Left kidney (tissue), 2 donors: ENCODE data around the gene SEC24C. TPM values are rescaled to one million over a fixed set of nuclear protein-coding genes. Genes with fewer than 3 reads are reported as not detected.
"Not testable (repeated sequence)": the region's sequence is repeated elsewhere in the genome, so short reads cannot be mapped to it uniquely, and the experiment has no call there.

Experiments used
- DNase-seq: peaks from one replicate; pipeline ENCODE4 v3.0.0-alpha.2; 2013
- polyA plus RNA-seq: library from polyadenylated mRNA; unstranded; fragments of 120-200 nt; gene quantifications from one replicate; pipeline ENCODE4 v1.2.1, GENCODE V29; 2013; ENCODE audit not compliant: insufficient read length

The SEC24C gene
- polyA plus RNA-seq, 1 donor, result 70.2 TPM

DNA sequence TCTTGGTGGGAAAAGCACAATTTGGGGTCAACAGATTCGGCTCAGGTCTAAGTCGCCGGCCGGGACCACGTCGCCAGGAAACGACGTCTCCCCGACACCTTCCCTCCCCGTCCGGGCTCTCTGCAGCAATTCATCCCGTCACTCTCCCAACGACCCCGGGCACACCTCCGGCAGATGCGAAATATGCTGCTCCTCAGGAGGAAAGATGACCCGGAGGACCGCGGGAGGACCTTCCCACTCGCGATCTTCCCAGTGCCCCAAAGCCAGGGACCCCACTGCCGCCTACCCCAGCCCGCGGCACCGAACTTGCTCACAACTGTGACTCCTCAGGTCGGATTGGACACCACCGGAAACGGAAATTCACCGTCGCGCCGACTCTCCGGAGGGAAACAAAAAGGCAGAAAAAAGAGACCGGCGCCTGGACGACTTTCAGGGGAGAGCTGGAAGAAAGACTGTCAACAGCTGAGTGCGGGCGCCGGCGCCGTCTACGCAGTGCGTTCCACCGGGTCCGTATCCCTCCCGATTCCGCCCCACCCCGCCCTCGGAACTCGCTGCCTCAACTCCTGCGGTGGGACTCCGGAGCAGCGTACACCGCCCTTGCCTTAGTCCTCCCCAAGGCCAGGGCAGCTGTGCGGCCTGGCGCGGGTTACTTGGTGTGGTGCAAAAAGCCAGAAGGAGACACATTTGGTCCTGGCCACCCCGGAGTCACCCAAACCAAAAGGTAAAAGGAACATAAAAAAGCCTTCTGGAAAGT, 13.8 kb upstream of the SEC24C start:
- DNase-seq, result peak; percentile 93

DNA sequence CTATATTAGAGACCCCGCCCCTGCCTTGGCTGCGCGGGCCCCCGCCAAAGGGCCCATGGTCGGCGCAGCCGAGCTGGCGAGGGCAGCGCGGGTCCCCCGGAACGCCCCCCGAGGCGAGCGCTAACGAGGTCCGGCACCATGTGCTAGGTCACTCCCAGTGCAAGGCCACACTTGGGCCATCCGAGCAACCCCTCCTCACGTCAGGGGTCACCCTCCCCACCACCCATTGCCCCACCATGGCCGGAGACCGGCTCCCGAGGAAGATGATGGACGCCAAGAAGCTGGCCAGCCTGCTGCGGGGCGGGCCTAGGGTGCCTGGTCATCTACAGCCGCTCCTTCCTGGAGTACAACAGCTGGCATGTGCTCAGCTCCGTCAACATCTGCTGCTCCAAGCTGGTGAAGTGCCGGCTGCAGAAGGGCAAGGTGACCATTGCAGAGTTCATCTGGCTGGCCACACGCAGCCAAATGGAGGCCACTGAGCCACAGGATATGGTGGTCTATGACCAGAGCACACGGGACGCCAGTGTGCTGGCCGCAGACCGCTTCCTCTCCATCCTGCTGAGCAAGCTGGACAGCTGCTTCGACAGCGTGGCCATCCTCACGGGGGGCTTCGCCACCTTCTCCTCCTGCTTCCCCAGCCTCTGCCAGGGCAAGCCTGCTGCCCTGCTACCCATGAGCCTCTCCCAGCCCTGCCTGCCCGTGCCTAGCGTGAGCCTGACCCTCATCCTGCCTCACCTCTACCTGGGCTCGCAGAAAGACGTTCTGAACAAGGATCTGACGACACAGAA, 12.4 kb upstream of the SEC24C start:
- DNase-seq, result no peak

DNA sequence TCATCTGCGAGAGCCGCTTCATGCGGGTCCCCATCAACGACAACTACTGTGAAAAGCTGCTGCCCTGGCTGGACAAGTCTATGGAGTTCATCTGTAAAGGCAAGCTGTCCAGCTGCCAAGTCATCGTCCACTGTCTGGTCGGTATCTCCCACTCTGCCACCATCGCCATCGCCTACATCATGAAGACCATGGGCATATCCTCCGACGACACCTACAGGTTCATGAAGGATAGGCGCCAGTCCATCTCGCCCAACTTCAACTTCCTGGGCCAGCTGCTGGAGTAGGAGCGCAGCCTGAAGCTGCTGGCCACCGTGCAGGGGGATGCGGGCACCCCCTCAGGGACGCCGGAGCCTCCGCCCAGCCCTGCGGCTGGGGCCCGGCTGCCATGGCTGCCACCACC, 11.7 kb upstream of the SEC24C start:
- no peak for DNase-seq

DNA sequence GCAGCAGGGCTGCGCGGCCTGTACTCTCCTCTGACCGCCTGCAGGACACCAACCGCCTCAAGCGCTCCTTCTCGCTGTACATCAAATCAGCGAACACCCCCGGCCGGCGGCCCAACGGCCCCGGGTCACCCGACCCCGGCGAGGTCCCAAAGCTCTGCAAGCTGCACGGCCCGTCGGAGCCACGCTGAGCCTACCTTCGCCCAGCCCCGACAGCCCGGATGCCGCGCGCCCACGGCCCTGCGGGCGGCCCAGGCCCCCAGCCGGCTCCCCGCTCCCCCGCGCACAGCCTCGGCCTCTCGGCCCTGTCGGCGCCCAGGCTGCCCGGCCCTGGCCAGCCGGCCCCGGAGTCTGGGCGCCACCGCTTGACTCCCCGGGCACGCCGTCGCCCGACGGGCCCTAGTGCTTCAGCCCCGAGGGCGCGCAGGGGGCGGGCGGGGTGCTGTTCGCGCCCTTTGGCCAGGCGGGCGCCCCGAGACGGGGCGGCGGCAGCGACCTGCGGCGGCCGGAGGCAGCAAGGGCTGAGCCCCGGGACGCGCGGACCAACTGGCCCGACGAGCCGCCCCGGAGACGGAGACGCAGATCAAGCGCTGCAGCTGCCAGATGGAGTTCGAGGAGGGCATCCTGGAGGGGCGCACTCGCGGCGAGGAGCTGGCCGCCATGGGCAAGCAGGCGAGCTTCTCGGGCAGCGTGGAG, 11.1 kb upstream of the SEC24C start:
- no peak for DNase-seq

DNA sequence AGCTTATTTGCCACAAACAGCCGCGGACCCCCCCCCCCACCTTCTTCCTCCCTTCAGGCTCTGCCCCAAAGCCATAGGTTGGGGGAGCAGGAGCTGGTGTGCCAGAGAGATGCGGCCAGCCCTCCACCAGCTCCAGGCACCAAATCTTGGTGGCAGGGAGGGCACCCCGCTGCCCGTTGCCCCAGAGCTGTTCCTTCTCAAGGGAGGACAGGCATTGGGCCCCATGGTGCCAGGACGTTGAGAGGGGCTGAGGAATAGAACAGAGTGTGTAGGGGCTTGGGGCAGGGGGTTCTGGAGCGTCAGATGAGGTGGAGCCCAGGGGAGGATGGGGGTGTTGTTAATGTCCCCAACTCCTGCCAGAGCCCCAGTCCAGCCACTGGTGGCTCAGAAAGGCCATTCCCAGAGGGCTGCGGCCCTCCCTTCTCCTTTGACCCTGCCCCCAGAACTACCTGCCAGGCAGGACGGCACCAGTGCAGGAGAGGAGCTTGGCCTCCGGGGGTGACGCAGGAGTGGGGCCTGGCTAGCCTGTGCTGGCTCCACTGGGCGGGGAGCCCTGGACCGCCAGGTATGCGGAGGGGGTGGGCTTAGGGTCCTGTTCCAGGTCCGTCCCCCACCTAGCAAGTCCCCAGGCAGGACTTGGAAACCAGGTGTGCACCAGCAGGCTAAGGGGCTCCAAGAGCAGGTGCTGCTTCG, 10.0 kb upstream of the SEC24C start:
- no peak for DNase-seq

DNA sequence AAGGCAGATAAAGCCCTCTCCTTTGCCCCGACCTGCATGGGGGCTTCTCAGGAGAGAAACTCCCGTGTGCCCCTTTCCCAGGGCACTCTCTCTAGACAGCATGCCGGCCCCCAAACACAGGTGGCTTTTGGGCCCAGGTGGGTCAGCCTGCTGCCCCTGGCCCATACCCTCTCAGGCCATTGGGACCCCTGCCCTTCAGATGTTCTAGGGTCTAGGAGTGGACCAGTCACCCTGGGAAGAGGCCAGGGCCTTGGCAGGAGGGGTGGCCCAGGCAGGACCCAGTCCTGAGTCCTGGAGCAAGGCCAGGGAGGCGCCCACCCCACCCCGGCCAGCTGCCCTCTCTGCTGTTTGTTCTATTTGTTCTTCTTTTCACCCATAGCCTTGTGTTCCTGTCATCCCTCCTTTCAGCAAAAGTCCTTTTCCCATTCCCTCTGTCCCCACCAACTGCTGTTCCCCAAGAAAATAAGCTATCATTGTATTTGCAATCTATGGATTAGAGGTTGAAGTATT, 9.3 kb upstream of the SEC24C start:
- no peak for DNase-seq

DNA sequence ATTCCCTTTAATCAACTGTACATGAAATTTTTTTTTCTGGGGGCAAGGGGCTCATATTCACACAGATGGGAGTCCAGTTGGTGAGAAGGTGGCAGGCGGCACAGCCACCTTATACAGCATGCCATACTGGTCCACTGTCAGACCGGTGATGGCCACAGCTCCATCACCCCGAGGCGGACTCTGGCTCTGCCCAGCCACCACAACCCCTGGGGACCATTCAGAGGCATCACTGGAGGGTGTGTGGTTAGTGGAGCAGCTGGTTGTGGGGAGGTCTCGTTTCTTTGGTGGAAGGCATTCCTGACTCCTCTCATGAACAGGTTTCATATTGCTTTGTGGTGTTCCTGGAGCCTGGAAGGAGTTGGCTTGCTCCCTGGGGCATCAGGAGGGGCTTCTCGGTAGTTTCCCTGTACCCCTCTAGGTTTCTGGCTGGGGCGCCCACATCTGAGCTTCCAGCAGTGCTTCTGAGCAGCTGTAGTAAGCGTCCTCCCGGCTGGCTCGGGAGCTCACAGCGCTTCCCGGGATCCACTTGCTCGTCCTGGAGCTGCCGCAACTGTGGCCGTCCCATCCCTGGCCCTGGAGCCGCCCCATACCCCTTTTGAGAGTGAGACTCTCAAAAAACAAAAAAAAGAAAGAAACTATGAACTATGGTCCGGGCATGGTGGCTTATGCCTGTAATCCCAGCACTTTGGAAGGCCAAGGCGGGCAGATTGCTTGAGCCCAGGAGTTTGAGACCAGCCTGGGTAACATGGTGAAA, 3.5 kb upstream of the SEC24C start:
- DNase-seq, result not testable (repeated sequence)

DNA sequence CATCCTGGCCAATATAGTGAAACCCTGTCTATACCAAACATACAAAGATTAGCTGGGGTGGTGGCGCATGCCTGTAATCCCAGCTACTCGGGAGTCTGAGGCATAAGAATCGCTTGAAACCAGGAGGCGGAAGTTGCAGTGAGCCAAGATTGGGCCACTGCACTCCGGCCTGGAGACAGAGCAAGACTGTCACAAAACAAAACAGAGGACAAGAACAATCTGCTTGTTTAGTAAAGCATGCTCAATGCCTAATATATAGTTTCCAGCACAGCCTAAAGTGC, 1.8 kb upstream of the SEC24C start:
- DNase-seq, result no peak

DNA sequence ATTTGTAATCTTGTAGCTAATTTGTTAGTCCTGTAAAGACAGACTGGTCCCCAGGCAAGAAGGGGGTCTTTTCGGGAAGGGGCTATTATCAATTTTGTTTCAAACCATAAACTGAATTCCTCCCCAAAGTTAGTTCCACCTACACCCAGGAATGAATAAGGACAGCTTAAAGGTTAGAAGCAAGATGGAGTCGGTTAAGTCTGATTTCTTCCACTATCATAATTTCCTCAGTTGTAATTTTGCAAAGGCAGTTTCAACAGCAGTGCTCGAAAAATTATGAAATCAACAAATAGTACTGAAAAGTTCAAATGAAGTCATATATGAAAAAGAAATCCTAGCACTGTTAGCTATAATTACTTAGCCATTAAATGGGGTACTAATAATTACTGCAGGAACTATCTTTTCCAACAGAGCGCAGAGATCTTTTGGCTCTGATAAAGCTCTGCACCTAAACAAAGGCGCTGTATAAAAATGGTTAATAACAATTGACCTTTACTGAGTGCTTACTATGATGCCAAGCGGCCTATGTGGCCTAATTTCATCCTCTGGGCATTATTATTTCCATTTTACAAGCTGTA, 756 bp upstream of the SEC24C start:
- no peak for DNase-seq

DNA sequence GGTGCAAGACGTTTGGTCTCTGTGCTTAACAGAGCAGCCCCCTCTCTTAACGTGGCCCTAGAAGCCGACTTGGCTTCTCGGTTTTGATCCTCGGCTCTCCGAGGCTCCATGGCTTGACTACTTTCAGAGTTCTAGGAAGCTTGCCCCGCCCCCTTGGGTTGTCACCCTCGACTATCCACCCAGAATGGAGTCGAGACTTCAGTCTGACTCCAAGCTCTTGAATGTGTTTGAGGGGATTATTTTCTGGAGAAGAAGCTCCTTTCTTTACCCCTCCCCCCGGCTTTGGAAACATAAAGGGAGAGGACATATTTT, 448 bp downstream of the SEC24C start:
- no peak for DNase-seq

DNA sequence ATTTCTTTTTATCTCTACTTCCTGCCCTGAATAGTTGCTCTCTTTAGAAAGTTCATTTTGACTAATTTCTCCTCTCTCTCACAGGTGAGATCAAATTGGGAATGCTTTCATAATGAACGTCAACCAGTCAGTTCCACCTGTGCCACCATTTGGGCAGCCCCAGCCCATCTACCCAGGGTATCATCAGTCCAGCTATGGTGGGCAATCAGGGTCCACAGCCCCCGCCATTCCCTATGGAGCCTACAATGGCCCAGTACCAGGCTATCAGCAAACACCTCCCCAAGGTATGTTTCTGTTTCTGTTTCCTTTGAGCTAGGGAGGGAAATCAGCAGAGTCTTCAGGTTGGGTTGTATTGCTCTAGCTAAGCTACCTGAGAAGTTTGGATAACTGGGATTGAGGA, 2.5 kb downstream of the SEC24C start:
- no peak for DNase-seq

DNA sequence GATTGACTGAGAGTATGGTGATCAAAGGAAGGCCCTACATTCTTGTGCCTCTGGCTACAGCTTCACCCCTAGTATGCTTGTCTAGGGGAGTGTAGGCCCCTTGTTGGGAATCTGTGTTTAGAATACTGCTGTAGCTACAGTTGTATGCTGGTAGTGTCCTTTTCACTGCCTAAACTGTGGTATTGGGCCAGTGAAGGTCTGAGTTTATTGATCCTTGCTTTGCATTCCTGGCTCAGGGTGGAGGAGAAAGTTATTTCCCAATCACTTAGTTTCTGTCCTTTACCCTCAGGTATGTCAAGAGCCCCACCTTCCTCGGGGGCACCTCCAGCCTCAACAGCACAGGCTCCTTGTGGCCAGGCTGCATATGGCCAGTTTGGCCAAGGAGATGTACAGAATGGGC, 6.6 kb downstream of the SEC24C start:
- no peak for DNase-seq

DNA sequence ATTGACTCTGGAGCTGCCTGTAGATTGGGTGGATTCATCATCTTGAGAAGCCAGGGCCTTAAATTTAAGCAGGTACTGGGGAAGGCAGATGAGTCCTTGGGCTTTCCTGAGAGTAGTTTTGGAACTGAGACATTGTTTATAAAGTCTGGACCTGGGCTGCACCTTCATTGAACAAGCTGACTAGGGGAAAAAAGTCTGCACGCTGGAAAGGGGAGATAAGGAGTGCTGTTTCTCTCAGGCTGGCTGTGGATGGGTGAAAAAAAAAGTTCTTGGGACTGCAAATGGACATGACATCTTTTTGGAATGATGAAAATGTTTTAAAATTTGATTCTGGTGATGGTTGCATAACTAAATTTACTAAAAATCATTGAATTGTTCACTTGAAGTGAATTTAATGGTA, 12.0 kb downstream of the SEC24C start:
- DNase-seq, result no peak

DNA sequence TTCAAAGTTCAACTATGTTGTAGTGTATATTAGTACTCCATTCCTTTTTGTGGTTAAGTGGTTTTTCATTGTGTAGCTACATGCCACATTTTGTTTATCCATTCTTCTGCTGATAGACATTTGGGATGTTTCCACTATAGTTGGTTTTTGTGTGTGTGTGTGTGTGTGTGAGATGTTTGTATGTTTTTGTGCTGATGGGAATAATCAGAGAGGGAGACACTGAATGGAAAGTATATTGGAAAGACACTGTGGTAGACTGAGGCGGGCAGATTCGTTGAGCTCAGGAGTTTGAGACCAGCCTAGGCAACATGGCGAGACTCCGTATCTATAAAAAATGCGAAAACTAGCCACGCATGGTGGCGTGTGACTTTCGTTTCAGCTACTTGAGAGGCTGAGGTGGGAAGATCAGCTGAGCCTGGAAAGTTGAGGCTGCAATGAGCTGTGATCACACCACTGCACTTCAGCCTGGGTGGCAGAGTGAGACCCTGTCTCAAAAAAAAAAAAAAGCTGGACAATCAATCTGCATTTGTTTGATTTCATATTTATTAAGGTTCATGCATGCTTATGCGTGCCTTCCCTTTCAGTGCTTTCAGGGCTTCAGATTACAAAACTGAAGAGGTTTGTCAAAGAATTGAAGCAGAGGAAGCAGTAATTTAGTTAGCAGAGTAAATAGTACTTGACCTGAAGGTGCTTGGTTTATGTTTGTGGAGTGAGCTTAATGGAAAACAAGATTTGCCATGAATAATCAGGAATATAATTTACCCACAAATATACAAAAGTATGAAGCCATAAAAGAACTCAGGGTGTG, 14.7 kb downstream of the SEC24C start:
- DNase-seq, result no peak

DNA sequence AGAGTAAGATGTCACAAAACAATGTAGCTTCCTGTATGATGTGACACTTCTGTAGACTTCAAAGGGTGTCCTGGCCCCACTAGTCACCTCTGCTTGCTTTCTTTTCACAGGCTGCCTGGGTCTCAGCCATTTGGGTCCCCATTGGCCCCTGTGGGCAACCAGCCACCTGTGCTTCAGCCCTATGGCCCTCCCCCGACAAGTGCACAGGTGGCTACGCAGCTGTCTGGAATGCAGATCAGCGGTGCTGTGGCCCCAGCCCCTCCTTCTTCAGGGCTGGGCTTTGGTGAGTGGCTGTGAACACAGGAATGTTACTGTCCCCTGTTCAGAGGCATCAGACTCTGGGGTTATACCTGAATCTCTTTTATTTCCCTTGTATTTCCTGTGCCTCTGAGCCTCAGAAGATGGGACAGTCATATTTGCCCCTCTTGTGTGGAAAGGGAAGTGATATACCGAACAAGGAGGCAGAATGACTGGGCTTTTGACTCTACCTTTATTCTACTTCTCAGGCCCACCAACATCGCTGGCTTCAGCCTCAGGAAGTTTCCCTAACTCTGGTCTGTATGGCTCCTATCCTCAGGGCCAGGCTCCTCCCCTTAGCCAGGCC, 15.4 kb downstream of the SEC24C start:
- no peak for DNase-seq

DNA sequence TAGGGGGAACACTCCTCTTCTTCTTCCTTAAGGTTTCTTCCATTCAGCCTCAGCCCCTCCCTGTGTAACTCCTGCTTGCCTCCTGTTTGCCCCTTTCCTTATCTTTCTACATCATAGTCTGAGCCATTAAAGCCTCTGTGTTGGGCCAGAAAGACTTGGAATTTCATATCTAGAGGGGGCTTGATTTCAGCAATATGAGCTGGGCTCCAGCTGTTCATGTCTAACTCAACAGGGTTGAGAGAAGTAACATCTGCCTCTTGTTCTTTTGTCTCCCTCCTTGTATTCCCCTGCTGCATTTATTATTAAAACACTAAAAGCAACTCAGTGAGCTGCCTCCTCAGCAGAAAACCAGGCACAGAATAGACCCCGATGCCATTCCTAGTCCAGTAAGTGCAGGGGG, 17.6 kb downstream of the SEC24C start:
- DNase-seq, result no peak

DNA sequence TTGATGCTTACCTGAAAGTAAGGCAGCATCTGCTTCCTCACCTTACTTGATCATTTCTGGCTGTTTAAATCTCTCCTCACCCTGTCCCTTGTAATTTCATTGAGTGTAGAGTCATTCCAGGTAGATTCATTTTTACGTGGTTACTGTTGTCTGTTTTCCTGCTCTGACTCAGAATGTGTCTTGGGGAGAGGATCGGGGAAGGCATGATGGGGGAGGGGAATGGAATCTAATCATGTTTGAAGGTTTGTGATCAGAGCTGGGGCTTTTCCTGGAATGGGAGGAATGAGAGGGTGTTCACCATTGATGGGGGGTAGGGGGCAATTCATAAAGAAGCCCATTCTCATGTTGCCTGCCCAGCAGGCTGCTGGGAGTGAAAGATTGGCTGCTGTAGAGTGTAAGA, 18.7 kb downstream of the SEC24C start:
- DNase-seq, result no peak

DNA sequence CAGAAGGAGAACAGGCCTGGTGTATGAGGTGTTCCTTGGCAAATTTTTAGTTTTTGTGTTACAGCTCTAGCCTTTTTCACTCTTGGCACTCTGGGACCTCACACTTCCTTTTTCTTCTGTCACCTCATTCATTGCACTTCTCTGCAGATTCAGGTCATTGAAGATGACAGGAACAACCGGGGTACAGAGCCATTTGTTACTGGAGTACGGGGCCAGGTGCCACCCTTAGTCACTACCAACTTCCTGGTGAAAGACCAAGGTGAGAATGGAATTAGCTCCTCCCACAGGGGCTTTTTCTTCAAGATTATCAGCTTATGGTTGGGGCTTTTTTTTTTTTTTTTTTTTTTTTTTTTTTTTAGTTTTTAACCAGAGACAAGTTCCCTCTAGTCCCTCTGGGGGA, 19.2 kb downstream of the SEC24C start:
- DNase-seq, result no peak

DNA sequence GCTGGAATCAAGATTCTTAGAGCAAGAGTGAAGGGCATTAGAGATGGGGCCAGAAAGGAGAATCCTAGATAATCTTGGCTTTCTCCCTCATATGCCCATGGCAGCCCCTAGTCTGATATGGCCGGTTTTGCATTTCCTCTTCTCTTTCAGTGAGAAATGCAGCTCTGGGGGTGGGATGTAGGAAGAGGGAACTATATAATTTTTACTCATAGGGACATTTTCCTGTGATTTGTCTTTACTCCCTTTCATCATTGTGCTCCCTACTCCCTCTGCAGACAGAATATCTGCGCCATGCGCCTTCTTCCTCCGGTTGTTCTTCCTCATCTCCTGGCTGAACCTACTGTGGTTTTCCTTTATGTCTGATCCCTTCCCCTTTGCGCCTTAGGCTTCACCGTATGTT, 20.9 kb downstream of the SEC24C start:
- no peak for DNase-seq

DNA sequence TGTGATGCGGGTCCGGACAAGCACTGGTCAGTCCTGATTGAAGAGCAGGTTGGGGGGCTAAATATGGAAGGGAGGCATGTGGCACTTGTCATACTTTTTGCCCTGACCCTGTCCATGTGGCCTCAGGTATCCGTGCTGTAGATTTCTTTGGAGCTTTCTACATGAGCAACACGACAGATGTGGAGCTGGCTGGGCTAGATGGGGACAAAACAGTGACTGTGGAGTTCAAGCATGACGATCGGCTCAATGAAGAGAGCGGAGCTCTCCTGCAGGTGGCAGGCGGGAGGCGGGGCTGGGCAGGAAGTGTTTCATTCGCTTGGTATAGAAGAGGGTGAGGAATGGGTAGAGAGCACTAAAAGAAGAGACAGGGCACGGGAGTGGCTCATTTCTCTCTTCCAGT, 24.7 kb downstream of the SEC24C start:
- DNase-seq, result no peak
